KG1 (cell line): ENCODE results near the gene HES7.
A peak's percentile ranks its signal among the peaks of the same experiment; 100 is the strongest.
"Not testable (repeated sequence)": the region's sequence is repeated elsewhere in the genome, so short reads cannot be mapped to it uniquely, and the experiment has no call there.

Experiments
- DNase-seq: peaks from one replicate; lab custom pipeline; 2025; lab: John Stamatoyannopoulos, UW

HES7 gene

GRCh38 chr17:8123695-8124349 lies at the start of gene HES7:
Gene HES7, minus strand, starts transcription at chr17:8124106. Its CDS starts 22 bp downstream, at chr17:8124084.
- no peak for DNase-seq

- DNase-seq = peak; percentile 53
Measured at GRCh38 chr17:8173056-8173870, 49.4 kb upstream of the HES7 start.

DNA sequence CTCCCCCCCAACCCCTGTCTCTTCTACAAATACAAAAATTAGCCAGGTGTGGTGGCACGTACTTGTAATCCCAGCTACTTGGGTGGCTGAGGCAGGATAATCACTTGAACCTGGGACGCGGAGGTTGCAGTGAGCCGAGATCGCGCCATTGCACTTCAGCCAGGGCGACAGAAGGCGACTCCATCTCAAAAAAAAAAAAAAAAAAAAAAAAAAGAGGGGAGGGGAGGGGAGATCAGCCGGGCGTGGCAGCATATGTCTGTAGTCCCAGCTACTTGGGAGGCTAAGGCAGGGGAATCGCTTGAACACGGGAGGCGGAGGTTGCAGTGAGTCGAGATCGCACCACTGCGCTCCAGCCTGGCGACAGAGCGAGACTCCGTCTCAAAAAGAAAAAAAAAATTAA lies 46.3 kb upstream of the HES7 start:
- not testable (repeated sequence) for DNase-seq

- no peak for DNase-seq
Measured at GRCh38 chr17:8167526-8167925, 43.6 kb upstream of the HES7 start.

DNA sequence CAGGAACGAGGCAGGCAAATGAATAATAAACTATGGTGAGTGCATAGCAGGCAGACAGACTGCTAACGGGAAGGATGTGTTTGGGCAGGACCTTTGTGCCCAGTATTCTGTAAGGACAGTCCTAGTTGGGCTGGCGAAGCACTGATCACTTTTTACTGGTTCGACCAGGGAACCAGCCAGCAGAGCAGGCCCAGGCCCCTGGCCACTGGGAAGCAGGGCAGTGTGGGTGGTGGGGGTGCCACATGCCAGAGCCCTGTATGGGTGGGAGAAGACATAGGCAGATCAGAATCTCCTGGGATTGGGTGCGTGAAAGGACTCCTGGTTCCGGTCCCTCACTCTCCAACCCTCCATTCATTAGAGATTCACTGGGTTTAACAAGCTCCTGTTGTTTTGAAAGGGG lies 42.8 kb upstream of the HES7 start:
- DNase-seq = no peak

DNA sequence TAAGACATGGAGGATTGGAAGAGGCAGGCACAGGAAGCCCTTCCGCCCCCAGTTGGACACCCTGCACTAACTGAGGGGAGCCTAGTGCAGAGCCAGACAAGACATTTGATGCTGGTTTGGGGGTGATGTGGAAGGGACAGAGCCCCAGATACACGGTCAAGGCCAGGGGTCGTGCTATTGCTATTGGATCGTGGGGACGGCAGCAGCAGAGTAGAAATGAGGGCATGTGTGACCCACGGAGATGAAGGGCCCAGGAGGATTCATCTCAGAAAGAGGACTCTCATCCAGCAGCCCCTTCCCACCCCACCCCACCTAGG lies 40.9 kb upstream of the HES7 start:
- DNase-seq = no peak

GRCh38 chr17:8163978-8164814 lies 40.3 kb upstream of the HES7 start:
- peak; percentile 10 for DNase-seq

DNA sequence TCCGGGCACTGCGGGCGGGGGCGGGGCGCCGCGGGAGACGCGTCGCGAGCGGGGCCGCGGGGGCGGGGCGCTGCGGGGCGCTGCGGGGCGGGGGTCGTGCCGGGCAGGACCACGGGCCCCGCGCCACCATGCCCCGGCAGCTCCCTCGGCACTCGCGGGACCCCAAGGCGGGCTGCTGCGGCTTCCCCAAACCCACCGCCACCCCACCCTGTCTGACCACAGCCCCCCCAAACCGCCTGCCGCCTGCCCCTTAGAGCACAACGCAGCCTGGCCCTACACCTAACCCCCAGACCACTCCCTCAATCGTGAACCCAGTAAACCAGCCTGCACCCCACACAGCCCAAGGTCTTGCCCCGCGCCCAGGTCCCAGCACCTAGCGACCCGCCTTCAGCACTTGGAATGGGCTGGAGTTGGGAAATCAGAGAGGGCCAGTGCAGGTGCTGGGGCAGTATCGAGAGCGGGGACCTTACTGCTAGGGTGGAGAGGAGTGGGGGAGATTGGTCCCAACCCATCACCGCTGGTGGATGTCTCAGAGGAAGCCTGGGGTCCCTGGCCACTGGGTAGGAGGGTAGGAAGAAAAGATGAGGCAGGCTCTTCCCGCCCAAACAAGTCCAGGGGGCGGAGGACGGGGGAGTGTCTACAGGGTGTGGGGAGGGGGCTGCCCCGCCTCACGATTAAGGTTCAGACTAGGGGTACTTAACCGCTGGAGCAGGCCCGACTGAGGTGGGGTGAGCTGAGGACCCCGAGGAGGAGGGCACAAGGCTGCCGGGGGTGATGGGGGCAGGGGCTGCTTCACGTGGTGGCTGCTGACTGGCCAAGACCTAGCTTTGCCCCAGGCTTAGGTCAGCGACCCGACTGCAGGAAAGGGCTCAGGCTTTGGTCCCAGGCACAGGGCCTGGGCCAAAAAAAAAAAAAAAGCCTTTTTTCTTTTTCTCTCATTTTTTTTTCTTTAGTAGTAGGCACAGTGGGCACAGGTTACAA lies 39.4 kb upstream of the HES7 start:
- DNase-seq = no peak

DNA sequence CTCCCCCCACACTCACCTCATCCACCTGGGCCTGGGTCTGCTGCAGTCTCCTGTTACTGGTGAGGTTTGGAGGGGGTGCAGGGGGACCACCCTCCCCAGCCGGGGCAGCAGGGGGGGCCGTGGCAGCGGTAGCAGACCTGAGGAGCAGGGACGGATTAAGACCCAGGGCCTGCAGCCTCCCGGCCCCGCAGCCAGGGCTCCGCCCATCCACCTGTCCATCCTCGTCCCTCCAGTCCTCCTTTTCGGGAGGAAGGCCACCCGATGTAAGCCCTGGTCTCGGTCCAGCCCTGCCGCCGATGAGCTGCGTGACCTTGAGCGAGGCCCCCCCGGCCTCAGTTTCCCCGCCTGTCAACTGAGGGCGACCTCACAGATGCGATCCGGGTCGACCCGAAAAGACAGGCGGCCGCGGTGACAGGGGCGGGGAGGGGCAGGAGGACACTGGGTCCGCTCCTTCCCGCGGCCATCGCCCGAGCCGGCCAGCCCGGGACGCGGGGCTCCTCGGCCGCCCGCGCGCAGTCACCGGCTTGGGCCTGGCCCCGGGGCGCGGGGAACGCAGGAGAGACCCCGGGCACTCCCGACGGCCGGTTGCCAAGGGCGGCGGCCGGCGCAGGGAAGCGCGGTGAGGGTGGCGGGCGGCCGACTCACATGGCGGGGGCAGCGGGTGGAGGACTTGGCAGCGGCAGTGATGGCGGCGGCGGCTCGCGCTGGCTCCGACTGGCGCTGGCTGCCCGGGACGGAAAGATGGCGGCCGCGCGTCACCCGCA lies 38.5 kb upstream of the HES7 start, which contains the start of gene VAMP2:
Gene VAMP2, minus strand, starts transcription at position 716 of the 764 bp plus-strand sequence. Its CDS starts 69 bp downstream, at position 647.
- DNase-seq = no peak

GRCh38 chr17:8161289-8162232 lies 37.7 kb upstream of the HES7 start:
- no peak for DNase-seq

- DNase-seq = no peak
Measured at GRCh38 chr17:8160741-8161221, 36.9 kb upstream of the HES7 start.

DNA sequence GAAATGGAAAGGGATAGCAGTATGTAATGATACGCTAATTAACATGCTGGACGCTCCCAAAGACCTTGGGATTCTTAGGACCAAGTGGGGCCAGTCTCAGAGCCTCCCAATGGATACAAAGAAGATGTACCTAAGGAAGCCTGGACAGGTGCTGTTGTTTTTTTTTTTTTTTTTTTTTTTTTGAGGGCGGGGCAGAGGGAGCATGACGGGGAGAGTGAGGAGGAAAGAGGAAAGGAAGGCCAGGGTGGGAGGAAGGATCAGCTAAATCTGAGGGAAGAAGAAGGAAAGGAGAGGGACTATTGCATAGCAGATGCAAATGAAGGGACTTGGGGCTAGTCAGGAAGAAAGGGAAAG lies 36.3 kb upstream of the HES7 start:
- DNase-seq = no peak

- DNase-seq = no peak
Measured at GRCh38 chr17:8159459-8160223, 35.7 kb upstream of the HES7 start.

- no peak for DNase-seq
Measured at GRCh38 chr17:8159032-8159400, 35.1 kb upstream of the HES7 start.

DNA sequence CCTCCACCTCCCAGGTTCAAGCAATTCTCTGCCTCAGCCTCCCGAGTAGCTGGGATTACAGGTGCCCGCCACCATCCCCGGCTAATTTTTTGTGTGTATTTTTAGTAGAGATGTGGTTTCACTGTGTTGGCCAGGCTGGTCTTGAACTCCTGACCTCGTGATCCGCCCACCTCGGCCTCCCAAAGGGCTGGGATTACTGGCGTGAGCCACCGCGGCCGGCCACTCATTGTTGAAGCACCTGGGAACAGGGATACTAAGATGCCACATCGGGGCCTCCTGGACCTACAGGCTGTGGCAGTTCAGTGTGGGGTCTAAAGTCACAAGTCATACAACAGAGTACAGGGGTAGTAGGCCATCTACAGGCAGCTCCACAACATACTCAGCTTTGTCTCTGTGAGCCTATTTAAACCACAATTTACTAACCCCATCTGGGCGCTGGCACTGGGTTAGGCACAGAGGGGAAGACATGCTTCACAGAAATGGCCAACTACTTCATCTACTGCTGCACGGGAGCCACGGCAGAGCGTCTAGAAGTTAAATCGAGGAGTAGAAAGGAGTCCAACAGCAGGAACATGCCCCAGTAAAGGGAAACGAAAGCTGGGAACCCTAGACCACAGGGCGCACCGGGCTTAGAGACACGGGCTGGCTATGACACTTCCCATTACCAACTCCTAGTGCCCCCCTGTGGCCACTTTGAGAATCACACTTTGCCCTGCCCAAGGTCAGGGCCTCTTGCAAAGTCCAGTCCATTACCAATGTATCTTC lies 34.5 kb upstream of the HES7 start:
- DNase-seq = peak; percentile 9

DNA sequence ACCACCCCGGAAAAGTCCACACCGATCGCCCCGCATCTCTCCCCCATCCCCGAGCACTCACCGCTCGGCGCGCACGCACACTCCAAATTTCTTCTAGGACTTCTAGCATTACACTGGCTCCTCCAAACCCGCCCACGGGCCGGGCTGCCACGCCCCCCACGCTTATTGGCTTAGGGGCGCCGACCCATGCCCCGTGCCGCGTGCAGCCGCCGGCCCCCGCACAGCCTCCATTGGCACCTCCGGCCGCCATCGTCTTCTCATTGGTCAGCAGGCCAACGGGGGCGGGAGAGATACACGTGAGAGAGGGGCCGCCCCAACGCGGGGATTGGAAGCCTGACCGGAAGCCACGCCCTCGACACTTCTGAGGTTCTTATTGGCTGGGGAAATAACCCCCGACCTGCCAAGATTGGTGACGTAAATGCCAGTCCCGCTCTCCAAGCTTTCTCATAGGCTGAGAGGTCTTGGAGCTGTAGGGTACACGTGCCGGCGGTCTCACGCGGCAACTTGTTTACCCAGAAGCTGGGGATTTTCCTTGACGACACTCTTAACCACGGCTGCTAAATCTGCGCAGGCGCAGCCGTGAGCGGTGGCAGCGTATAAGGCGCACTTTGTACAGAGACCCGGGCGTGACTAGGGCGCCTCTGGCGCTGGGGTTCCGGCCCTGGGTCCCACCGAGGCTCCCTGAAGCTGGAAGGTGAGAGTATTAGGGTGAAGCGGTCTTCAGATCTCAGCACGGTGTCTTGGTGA lies 32.5 kb upstream of the HES7 start:
- peak; percentile 76 for DNase-seq

DNA sequence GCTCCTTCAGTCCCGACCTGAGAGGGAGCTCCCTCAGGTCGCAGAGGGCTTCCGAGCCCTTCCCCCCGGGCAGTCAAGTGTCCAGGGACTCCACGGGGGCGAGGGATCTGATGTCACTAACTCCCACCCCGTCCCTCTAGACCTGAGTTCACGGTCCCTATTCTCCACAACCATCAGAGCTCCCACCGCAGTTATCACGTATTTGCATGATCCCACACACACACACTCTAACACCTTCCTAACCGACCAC lies 32.0 kb upstream of the HES7 start:
- DNase-seq = no peak
